DND-41 (cell line): ENCODE data around the gene FAM168A.
A peak's percentile ranks its signal among the peaks of the same experiment; 100 is the strongest.

ENCODE experiments used
- ATAC-seq: fragments of 200-7000 bp; cut with Tn5 transposase; 3 replicates; pipeline ENCODE4 v1.9.1; 2021; ENCODE audit warnings: low read depth; ENCODE audit not compliant: insufficient read depth
- DNase-seq: peaks from one replicate; pipeline ENCODE4 v3.0.0-alpha.2; 2020
- H2AFZ ChIP-seq: 2 replicates; pipeline ENCODE4 v1.6.0; 2012; ENCODE audit warnings: low read depth, low read length
- H3K27ac ChIP-seq: 2 replicates; pipeline ENCODE4 v1.5.1; 2012; ENCODE audit warnings: low read length, inconsistent platforms
- H3K27me3 ChIP-seq: fragments of 200-600 bp; sonication (generic); 2 replicates; pipeline ENCODE4 v1.6.0; 2012; ENCODE audit warnings: low read length, mild to moderate bottlenecking, inconsistent platforms; ENCODE audit not compliant: insufficient read depth, poor library complexity
- H3K36me3 ChIP-seq: 2 replicates; pipeline ENCODE4 v1.5.1; 2012; ENCODE audit warnings: low read length, inconsistent platforms; ENCODE audit not compliant: insufficient read depth
- H3K4me1 ChIP-seq: 2 replicates; pipeline ENCODE4 v1.5.1; 2012; ENCODE audit warnings: mild to moderate bottlenecking, low read length; ENCODE audit not compliant: insufficient read depth
- H3K4me2 ChIP-seq: 2 replicates; pipeline ENCODE4 v1.6.0; 2012; ENCODE audit warnings: mild to moderate bottlenecking, moderate library complexity, low read length, inconsistent platforms; ENCODE audit not compliant: insufficient read depth
- H3K4me3 ChIP-seq, 2 experiments: fragments of 200-600 bp in 1 of 2; shearing (Covaris generic) in 1 of 2; 2 replicates each; pipeline ENCODE4 v1.5.1; 2012 to 2016; ENCODE audit warnings: inconsistent platforms in 2 of 2, low read length in 2 of 2, mild to moderate bottlenecking in 2 of 2, low read depth in 1 of 2, moderate library complexity in 1 of 2
- H3K79me2 ChIP-seq: 2 replicates; pipeline ENCODE4 v1.6.0; 2012; ENCODE audit warnings: low read length, inconsistent platforms; ENCODE audit not compliant: insufficient read depth
- H3K9ac ChIP-seq: 2 replicates; pipeline ENCODE4 v1.6.0; 2012; ENCODE audit warnings: low read depth, mild to moderate bottlenecking, inconsistent platforms, low read length, moderate library complexity
- H3K9me3 ChIP-seq: 2 replicates; pipeline ENCODE4 v1.5.1; 2012; ENCODE audit warnings: low read length, moderate library complexity, mild to moderate bottlenecking, inconsistent platforms; ENCODE audit not compliant: insufficient read depth, severe bottlenecking
- H4K20me1 ChIP-seq: 2 replicates; pipeline ENCODE4 v1.6.0; 2012; ENCODE audit warnings: low read length; ENCODE audit not compliant: insufficient read depth
- EZH2 ChIP-seq: IDR thresholded peaks from 3 replicates; pipeline ENCODE4 v1.6.1; 2012; ENCODE audit warnings: borderline replicate concordance, low read depth, mild to moderate bottlenecking, moderate library complexity, low read length, inconsistent platforms; ENCODE audit not compliant: severe bottlenecking
- TF ChIP-seq, protein P1 (sequence below): IDR thresholded peaks from 2 replicates; pipeline ENCODE4 v1.5.1; 2012; ENCODE audit warnings: borderline replicate concordance, low read length, moderate library complexity, mild to moderate bottlenecking; ENCODE audit not compliant: poor library complexity, severe bottlenecking; ENCODE audit errors: extremely low read depth

Gene FAM168A

GRCh38 chr11:73415854-73416615 is 181.9 kb downstream of the FAM168A start:
- no peak overlapping the region for H3K27ac ChIP-seq
- H3K9ac ChIP-seq = no peak overlapping the region
- H3K4me3 ChIP-seq = no peak overlapping the region
- H3K36me3 ChIP-seq = peaks cover 35% of the 10 kb centered on the region
- DNase-seq (no peak), ATAC-seq (no peak)
- no peaks in the 10 kb centered on the region for H3K4me1 ChIP-seq
- H3K4me2 ChIP-seq = no peak overlapping the region
- H4K20me1 ChIP-seq = no peaks in the 10 kb centered on the region; the same call in 1 of the 2 replicates
- TF ChIP-seq EZH2 = no peak
- TF ChIP-seq, protein P1, sequence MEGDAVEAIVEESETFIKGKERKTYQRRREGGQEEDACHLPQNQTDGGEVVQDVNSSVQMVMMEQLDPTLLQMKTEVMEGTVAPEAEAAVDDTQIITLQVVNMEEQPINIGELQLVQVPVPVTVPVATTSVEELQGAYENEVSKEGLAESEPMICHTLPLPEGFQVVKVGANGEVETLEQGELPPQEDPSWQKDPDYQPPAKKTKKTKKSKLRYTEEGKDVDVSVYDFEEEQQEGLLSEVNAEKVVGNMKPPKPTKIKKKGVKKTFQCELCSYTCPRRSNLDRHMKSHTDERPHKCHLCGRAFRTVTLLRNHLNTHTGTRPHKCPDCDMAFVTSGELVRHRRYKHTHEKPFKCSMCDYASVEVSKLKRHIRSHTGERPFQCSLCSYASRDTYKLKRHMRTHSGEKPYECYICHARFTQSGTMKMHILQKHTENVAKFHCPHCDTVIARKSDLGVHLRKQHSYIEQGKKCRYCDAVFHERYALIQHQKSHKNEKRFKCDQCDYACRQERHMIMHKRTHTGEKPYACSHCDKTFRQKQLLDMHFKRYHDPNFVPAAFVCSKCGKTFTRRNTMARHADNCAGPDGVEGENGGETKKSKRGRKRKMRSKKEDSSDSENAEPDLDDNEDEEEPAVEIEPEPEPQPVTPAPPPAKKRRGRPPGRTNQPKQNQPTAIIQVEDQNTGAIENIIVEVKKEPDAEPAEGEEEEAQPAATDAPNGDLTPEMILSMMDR = no peak
- no peak overlapping the region for H2AFZ ChIP-seq
- H3K9me3 ChIP-seq = no peaks in the 10 kb centered on the region
- no peaks in the 10 kb centered on the region for H3K79me2 ChIP-seq
- no peaks in the 10 kb centered on the region for H3K27me3 ChIP-seq

DNA sequence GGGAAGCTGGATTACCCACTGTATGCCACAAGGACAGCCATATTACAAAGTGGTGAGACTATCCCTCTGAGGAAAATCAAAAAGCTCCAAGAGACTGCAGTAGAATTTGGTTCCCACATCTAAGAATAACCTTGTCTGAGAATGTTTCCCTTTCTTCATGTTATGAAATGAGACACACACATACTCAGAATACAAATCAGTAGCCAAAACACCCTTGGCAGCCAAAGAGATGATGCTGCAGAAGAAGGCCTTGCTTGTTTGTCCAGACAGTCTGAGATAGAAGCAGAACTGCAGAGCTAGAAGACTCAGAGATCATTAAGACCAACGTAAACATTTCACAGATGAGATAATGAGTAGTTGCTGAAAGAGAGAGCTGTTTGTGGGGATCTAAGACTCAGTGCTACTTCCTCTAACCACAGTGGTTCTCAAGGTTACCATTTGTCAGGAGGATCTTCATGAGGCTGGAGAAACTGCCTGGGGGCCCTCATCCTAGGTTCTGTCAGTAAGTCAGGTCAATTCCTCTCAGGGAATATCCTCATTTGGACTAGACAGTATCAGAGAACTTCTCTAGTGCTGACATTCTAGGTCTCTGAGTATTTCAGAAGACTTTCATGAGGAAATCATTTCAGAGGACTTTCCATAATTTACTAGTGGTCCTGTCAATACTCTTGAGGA is 182.8 kb downstream of the FAM168A start:
- Histone ChIP-seq H3K79me2 (no peaks in the 10 kb centered on the region), H3K36me3 (peaks cover 44% of the 10 kb centered on the region), H3K27ac (no peak overlapping the region), H3K4me1 (no peaks in the 10 kb centered on the region), H2AFZ (no peak overlapping the region), H3K9ac (no peak overlapping the region), H4K20me1 (no peaks in the 10 kb centered on the region; the same call in 1 of the 2 replicates), H3K4me3 (no peak overlapping the region), H3K4me2 (no peak overlapping the region), H3K27me3 (no peaks in the 10 kb centered on the region), H3K9me3 (no peaks in the 10 kb centered on the region)
- TF ChIP-seq EZH2 = no peak
- TF ChIP-seq, protein P1 = no peak
- no peak for DNase-seq
- ATAC-seq = peak; percentile 71

DNA sequence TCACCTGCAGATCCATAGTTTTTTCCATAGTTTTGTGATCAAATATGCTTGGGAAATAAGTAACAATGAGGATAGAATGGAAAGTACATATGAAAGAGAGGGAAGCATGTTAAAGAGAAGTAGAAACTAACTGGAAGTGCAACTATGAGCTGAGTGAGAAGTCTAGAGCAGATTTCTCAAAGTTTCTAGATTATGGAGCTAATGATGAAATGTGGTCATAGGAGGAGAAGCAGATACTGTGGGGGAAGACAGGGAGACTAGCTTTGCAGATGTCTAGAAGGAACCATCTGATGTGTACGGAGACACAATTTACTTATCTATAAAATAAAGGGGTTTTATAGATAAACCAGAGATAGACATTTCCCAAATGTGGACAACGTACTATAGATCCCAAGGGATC is 184.7 kb downstream of the FAM168A start:
- Histone ChIP-seq H3K27ac (no peak overlapping the region), H3K27me3 (no peaks in the 10 kb centered on the region), H3K4me2 (no peak overlapping the region), H3K4me3 (no peak overlapping the region), H4K20me1 (no peaks in the 10 kb centered on the region; the same call in 1 of the 2 replicates), H3K36me3 (peaks cover 43% of the 10 kb centered on the region), H3K9ac (no peak overlapping the region), H3K79me2 (no peaks in the 10 kb centered on the region), H3K4me1 (no peaks in the 10 kb centered on the region), H2AFZ (no peak overlapping the region), H3K9me3 (no peaks in the 10 kb centered on the region)
- no peak for TF ChIP-seq EZH2
- TF ChIP-seq, protein P1 = no peak
- ATAC-seq (no peak), DNase-seq (no peak)
